Eye (tissue), 1 donor: ENCODE results near the gene ASAP2.

Experiments
- DNase-seq: peaks from one replicate; pipeline ENCODE4 v3.0.0-alpha.2; 2015

Gene ASAP2

GRCh38 chr2:9359463-9359862 is 152.9 kb downstream of the ASAP2 start:
- DNase-seq: peak; percentile 70

- DNase-seq: no peak
Measured at GRCh38 chr2:9360110-9360509, 153.5 kb downstream of the ASAP2 start.

- DNase-seq: no peak
Measured at GRCh38 chr2:9360701-9361100, 154.1 kb downstream of the ASAP2 start.

- no peak for DNase-seq
Measured at GRCh38 chr2:9364373-9364772, 157.8 kb downstream of the ASAP2 start.

GRCh38 chr2:9364791-9365497 is 158.3 kb downstream of the ASAP2 start:
- DNase-seq: no peak

GRCh38 chr2:9365498-9366019 is 158.9 kb downstream of the ASAP2 start:
- no peak for DNase-seq

- no peak for DNase-seq
Measured at GRCh38 chr2:9366026-9366425, 159.4 kb downstream of the ASAP2 start.

- no peak for DNase-seq
Measured at GRCh38 chr2:9370746-9371145, 164.1 kb downstream of the ASAP2 start.

GRCh38 chr2:9373047-9373446 is 166.4 kb downstream of the ASAP2 start:
- no peak for DNase-seq

GRCh38 chr2:9373476-9373875 is 166.9 kb downstream of the ASAP2 start:
- no peak for DNase-seq

GRCh38 chr2:9374071-9374730 is 167.6 kb downstream of the ASAP2 start:
- DNase-seq: no peak

GRCh38 chr2:9375857-9376428 is 169.3 kb downstream of the ASAP2 start:
- DNase-seq: no peak

GRCh38 chr2:9377461-9378097 is 171.0 kb downstream of the ASAP2 start:
- no peak for DNase-seq

- no peak for DNase-seq
Measured at GRCh38 chr2:9378433-9379390, 172.1 kb downstream of the ASAP2 start.

GRCh38 chr2:9379391-9379755 is 172.8 kb downstream of the ASAP2 start:
- no peak for DNase-seq

- peak; percentile 55 for DNase-seq
Measured at GRCh38 chr2:9380702-9381628, 174.4 kb downstream of the ASAP2 start.

GRCh38 chr2:9382604-9383235 is 176.1 kb downstream of the ASAP2 start:
- no peak for DNase-seq

- no peak for DNase-seq
Measured at GRCh38 chr2:9384521-9384920, 177.9 kb downstream of the ASAP2 start.

GRCh38 chr2:9385841-9386240 is 179.2 kb downstream of the ASAP2 start:
- DNase-seq: no peak

GRCh38 chr2:9388199-9388681 is 181.6 kb downstream of the ASAP2 start:
- no peak for DNase-seq
